Measurements from ENCODE around the gene CCDC69.
"Not testable (repeated sequence)": the region's sequence is repeated elsewhere in the genome, so short reads cannot be mapped to it uniquely, and the experiment has no call there.

CCDC69 gene

GRCh38 chr5:151204051-151204450 is 19.8 kb downstream of the CCDC69 start:
- Histone ChIP-seq H3K9me3 (no peaks in the 10 kb centered on the region), H3K27me3 (no peaks in the 10 kb centered on the region), H3K4me3 (ENCODE audit: low read depth, low read length) (no peak overlapping the region), H3K4me1 (no peaks in the 10 kb centered on the region), H3K36me3 (no peaks in the 10 kb centered on the region)
- no peak for DNase-seq
- TF ChIP-seq CTCF (IDR thresholded peaks at IDR 0.05; ENCODE audit: low read depth, low read length): no peak

GRCh38 chr5:151202381-151203139 is 21.3 kb downstream of the CCDC69 start:
- no peaks in the 10 kb centered on the region for H3K4me1 ChIP-seq
- H3K36me3 ChIP-seq: no peaks in the 10 kb centered on the region
- no peaks in the 10 kb centered on the region for H3K9me3 ChIP-seq
- H3K4me3 ChIP-seq (ENCODE audit: low read depth, low read length): no peak overlapping the region
- DNase-seq: no peak
- TF ChIP-seq CTCF (IDR thresholded peaks at IDR 0.05; ENCODE audit: low read depth, low read length): no peak
- no peaks in the 10 kb centered on the region for H3K27me3 ChIP-seq

GRCh38 chr5:151200913-151201595 is 22.8 kb downstream of the CCDC69 start:
- Histone ChIP-seq H3K36me3 (no peaks in the 10 kb centered on the region), H3K27me3 (no peaks in the 10 kb centered on the region), H3K9me3 (no peaks in the 10 kb centered on the region), H3K4me1 (no peaks in the 10 kb centered on the region), H3K4me3 (ENCODE audit: low read depth, low read length) (no peak overlapping the region)
- TF ChIP-seq CTCF (IDR thresholded peaks at IDR 0.05; ENCODE audit: low read depth, low read length): no peak
- DNase-seq: no peak

GRCh38 chr5:151199581-151200185 is 24.2 kb downstream of the CCDC69 start:
- TF ChIP-seq CTCF (IDR thresholded peaks at IDR 0.05; ENCODE audit: low read depth, low read length): no peak
- Histone ChIP-seq H3K4me1 (no peaks in the 10 kb centered on the region), H3K27me3 (no peaks in the 10 kb centered on the region), H3K9me3 (no peaks in the 10 kb centered on the region), H3K4me3 (ENCODE audit: low read depth, low read length) (no peak overlapping the region), H3K36me3 (no peaks in the 10 kb centered on the region)
- DNase-seq: no peak

GRCh38 chr5:151198861-151199260 is 25.0 kb downstream of the CCDC69 start:
- no peaks in the 10 kb centered on the region for H3K9me3 ChIP-seq
- H3K4me1 ChIP-seq: no peaks in the 10 kb centered on the region
- TF ChIP-seq CTCF (IDR thresholded peaks at IDR 0.05; ENCODE audit: low read depth, low read length): no peak
- H3K4me3 ChIP-seq (ENCODE audit: low read depth, low read length): no peak overlapping the region
- no peaks in the 10 kb centered on the region for H3K27me3 ChIP-seq
- no peaks in the 10 kb centered on the region for H3K36me3 ChIP-seq
- no peak for DNase-seq

GRCh38 chr5:151197291-151197600 is 26.6 kb downstream of the CCDC69 start:
- H3K4me1 ChIP-seq; H3K36me3 ChIP-seq; H3K9me3 ChIP-seq; H3K4me3 ChIP-seq (ENCODE audit: low read depth, low read length); H3K27me3 ChIP-seq; DNase-seq: not testable (repeated sequence)

Measured in BE2C (cell line).